GM13976 (cell line): ENCODE data around the gene HP1BP3.

ENCODE experiments used
- DNase-seq: peaks from one replicate; pipeline ENCODE4 v3.0.0; 2012; ENCODE audit warnings: low spot score
- in situ Hi-C: fragments of 300-500 bp; cut with MboI; formaldehyde crosslinking; loops from one replicate; pipeline ENCODE4 v1.12.0; 2022; ENCODE audit warnings: low sequenced_read_pairs, mixed read lengths, inconsistent platforms; ENCODE audit not compliant: unreplicated experiment
- TF ChIP-seq, protein P1 (sequence below): IDR thresholded peaks from 2 replicates; pipeline ENCODE4 v1.5.1; 2012; ENCODE audit warnings: borderline replicate concordance, mild to moderate bottlenecking; ENCODE audit not compliant: insufficient read depth; ENCODE audit errors: extremely low read depth, missing control alignments, control extremely low read depth

Gene HP1BP3, protein sequence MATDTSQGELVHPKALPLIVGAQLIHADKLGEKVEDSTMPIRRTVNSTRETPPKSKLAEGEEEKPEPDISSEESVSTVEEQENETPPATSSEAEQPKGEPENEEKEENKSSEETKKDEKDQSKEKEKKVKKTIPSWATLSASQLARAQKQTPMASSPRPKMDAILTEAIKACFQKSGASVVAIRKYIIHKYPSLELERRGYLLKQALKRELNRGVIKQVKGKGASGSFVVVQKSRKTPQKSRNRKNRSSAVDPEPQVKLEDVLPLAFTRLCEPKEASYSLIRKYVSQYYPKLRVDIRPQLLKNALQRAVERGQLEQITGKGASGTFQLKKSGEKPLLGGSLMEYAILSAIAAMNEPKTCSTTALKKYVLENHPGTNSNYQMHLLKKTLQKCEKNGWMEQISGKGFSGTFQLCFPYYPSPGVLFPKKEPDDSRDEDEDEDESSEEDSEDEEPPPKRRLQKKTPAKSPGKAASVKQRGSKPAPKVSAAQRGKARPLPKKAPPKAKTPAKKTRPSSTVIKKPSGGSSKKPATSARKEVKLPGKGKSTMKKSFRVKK

DNA sequence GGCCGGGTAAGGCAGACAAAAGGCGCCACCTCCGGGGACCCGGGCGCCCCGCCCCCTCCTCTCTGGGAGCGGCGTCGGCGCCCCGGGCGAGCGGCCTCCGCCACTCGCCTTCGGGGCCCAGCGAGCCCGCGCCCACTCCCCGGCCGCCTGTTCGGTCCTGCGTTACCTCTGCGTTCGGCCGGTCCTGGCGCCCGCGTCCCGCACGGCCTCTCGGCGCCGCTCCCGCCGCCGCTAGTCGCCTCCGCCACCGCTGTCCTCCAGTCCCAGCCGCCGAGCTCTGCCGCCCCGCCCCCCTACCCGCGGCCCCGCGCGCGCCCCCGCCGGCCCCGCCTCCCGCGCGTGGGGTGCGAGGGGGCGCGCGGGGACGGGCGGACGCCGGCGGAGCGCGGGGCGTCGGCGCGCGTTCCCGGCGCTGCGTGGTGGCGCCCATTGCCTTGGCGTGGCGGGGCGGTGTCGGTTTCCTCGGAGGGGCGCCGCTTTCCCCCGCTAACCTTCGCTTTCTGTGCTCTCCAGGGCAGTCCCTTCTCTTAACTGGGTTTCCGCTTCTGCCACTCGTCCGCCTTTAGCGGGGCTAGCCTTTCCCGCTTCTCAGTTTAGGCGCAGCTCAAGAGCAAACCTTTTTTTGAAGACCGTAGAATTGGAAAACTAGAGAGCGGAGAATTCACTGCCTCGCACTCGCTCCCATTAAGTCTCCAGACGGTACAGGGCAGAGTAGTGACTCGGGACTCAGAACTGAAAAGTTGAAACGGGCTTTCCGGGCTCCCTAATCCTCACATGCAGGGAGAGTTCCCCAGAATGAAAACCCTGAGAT is at the start of gene HP1BP3:
Gene HP1BP3, minus strand, starts transcription at position 279 of the 811 bp plus-strand sequence. CDS start 6,867 bp downstream, outside the sequence.
- peak; percentile 88 for DNase-seq
- in situ Hi-C loops: no loop called here
- TF ChIP-seq, protein P1, sequence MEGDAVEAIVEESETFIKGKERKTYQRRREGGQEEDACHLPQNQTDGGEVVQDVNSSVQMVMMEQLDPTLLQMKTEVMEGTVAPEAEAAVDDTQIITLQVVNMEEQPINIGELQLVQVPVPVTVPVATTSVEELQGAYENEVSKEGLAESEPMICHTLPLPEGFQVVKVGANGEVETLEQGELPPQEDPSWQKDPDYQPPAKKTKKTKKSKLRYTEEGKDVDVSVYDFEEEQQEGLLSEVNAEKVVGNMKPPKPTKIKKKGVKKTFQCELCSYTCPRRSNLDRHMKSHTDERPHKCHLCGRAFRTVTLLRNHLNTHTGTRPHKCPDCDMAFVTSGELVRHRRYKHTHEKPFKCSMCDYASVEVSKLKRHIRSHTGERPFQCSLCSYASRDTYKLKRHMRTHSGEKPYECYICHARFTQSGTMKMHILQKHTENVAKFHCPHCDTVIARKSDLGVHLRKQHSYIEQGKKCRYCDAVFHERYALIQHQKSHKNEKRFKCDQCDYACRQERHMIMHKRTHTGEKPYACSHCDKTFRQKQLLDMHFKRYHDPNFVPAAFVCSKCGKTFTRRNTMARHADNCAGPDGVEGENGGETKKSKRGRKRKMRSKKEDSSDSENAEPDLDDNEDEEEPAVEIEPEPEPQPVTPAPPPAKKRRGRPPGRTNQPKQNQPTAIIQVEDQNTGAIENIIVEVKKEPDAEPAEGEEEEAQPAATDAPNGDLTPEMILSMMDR: no peak

GRCh38 chr1:20836230-20836629 is 49.1 kb upstream of the HP1BP3 start:
- in situ Hi-C loops: no loop called here
- TF ChIP-seq, protein P1: no peak

DNA sequence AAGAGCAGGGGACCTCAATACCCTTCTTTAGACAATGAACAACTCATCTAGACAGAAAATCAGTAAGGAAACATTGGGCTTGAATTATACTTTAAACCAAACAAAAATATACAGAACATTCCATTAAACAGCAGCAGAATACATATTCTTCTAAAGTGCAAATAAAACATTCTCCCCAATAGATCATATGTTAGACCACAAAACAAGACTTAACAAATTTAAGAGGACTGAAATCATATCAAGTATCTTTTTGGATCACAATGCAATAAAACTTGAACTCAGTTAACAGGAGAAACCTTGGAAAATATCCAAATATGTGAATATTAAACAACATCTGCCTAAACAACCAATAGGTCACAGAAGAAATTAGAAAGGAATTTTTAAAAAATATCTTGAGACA is 47.7 kb upstream of the HP1BP3 start:
- DNase-seq: no peak
- TF ChIP-seq, protein P1: no peak
- in situ Hi-C loops: no loop called here

More at GRCh38 chr1:20836230-20836629, 49.1 kb upstream of the HP1BP3 start:
- no peak for DNase-seq

GRCh38 chr1:20834192-20834591 is 47.1 kb upstream of the HP1BP3 start:
- no peak for DNase-seq
- TF ChIP-seq, protein P1: no peak
- in situ Hi-C loops: no loop called here

DNA sequence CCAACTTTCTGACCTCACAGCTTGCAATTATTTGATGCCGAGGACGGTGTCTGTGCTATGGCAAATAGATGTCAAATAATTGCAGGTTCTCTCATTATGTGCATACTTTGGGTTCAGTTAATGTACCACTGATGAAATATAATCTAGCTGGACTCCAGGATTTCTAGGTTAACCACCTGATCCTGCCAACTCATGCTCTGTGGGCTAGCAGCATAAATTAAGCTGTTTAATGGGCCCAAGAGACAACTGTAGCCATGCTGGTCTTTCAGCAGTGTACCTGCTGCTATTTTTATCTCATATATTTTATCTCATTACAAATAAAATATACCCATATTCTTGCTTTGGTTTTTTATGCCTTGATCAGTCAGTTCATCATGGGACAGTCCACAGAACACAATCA is 43.3 kb upstream of the HP1BP3 start:
- in situ Hi-C loops: no loop called here
- TF ChIP-seq, protein P1: no peak
- DNase-seq: no peak

GRCh38 chr1:20829946-20830345 is 42.8 kb upstream of the HP1BP3 start:
- no peak for DNase-seq
- in situ Hi-C loops: no loop called here
- TF ChIP-seq, protein P1: no peak
